Measurements from ENCODE around the gene NTRK3. TPM values are rescaled to one million over a fixed set of nuclear protein-coding genes. Genes with fewer than 3 reads are reported as not detected.

NTRK3 gene
- total and polyA plus RNA-seq, 2 of the 13 experiments (the other 11 are each of a cell fraction or from before 2014, with no cell fraction given), result not detected

- Histone ChIP-seq H3K27ac (ENCODE audit: extremely low read length, insufficient read depth, low read length) (no peak overlapping the region), H2AFZ (ENCODE audit: low read length) (no peak overlapping the region), H3K9ac (ENCODE audit: insufficient read depth, low read depth, low read length) (no peak overlapping the region), H3K4me1 (ENCODE audit: insufficient read depth, low read length) (no peaks in the 10 kb centered on the region), H3K9me3 (ENCODE audit: low read length) (no peaks in the 10 kb centered on the region), H3K27me3 (ENCODE audit: control insufficient read depth in 1 of 2, insufficient read depth in 2 of 2, low read length in 2 of 2) (no peaks in the 10 kb centered on the region; a peak in 2 of 5 replicates), H3K79me2 (ENCODE audit: insufficient read depth, low read length) (no peaks in the 10 kb centered on the region), H3K4me3 (replicated peaks in 1 of 3; ENCODE audit: insufficient read depth in 1 of 3, low read depth in 2 of 3, low read length in 3 of 3) (no peak overlapping the region), H3K4me2 (ENCODE audit: low read depth, low read length) (no peak overlapping the region), H3K36me3 (replicated peaks in 1 of 2; ENCODE audit: control insufficient read depth in 1 of 2, insufficient read depth in 2 of 2, low read length in 2 of 2) (no peaks in the 10 kb centered on the region), H4K20me1 (ENCODE audit: insufficient read depth, low read length) (no peaks in the 10 kb centered on the region)
- FAIRE-seq, result no peak
- in situ Hi-C loops (cut with HindIII; ENCODE audit: extremely low pct_ligation_motif_present, low pct_unique_long_range_greater_than_20kb), result no loop called here
- WGBS (ENCODE audit: low lambda C conversion rate), result 9% methylated on average over 9 of the region's 10 CpGs
- ATAC-seq, result no peak
- CTCF ChIA-PET (ENCODE audit: low intra/inter-chr PET ratio, low total read pairs), result no interaction called here
- intact Hi-C loops (cut with micrococcal nuclease; ENCODE audit: unreplicated experiment), result no loop called here
- no TSS peak for BruUV-seq (replicated peaks)
- POLR2A ChIA-PET, result no interaction called here
- no peak for DNase-seq (ENCODE audit: low spot score)
- TF ChIP-seq FOXA3 (CRISPR knock-in tag; IDR thresholded peaks at IDR 0.05) (no peak), ZNF160 (CRISPR knock-in tag; IDR thresholded peaks at IDR 0.05) (no peak), CENPT (CRISPR knock-in tag; IDR thresholded peaks at IDR 0.05; ENCODE audit: low read depth) (no peak), GLI4 (CRISPR knock-in tag; IDR thresholded peaks at IDR 0.05; ENCODE audit: borderline replicate concordance) (no peak), PHF5A (CRISPR knock-in tag; IDR thresholded peaks at IDR 0.05; ENCODE audit: low read depth, unreplicated experiment) (no peak), HNF1B (CRISPR knock-in tag; IDR thresholded peaks at IDR 0.05) (no peak), TFDP1 (CRISPR knock-in tag; IDR thresholded peaks at IDR 0.05; ENCODE audit: borderline replicate concordance) (no peak), ZNF205 (CRISPR knock-in tag; IDR thresholded peaks at IDR 0.05) (no peak), ZNF768 (CRISPR knock-in tag; IDR thresholded peaks at IDR 0.05) (no peak), MAFK (conservative IDR thresholded peaks at IDR 0.05 in 1 of 2, IDR thresholded peaks at IDR 0.05 in 1 of 2; ENCODE audit: low read length in 2 of 2) (no peak), ZFAT (CRISPR knock-in tag; conservative IDR thresholded peaks at IDR 0.05) (no peak), ARID5B (CRISPR knock-in tag; IDR thresholded peaks at IDR 0.05) (no peak), EEA1 (CRISPR knock-in tag; IDR thresholded peaks at IDR 0.05; ENCODE audit: borderline replicate concordance) (no peak), FOXK2 (IDR thresholded peaks at IDR 0.05) (no peak), ZBTB20 (CRISPR knock-in tag; IDR thresholded peaks at IDR 0.05; ENCODE audit: borderline replicate concordance, low read depth) (no peak), LCORL (IDR thresholded peaks at IDR 0.05) (no peak), LCORL (CRISPR knock-in tag; IDR thresholded peaks at IDR 0.05) (no peak)
Measured at GRCh38 chr15:88266170-88266569, 9.6 kb upstream of the NTRK3 start.
